ENCODE measurements around the gene CD247. TPM values are rescaled to one million over a fixed set of nuclear protein-coding genes. Genes with fewer than 3 reads are reported as not detected.

Gene CD247
- total and polyA plus RNA-seq, 3 donors from 2014 or later: 0.47 to 2.5 (median 1.1) TPM

DNA sequence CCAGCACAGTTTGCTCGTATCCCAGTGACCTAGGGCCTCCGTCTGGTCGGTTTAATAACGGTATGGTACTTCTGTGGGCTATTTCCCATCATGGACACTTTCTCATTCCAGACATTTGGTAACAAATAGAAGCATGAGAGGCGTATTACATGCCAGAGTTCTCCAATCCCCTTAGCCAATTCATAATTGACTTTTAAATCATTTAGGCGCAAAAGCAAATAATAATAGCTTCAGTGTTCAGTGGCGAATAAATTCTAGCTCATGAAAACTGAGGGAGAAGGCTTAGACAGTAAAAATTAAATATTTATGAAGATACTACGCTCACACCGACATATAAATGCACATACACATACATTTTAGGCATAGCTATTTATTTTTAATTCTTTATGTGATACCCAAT, 50.6 kb downstream of the CD247 start:
- no peak for TF ChIP-seq POLR2A (IDR thresholded peaks at IDR 0.05)
- TF ChIP-seq, protein P1, sequence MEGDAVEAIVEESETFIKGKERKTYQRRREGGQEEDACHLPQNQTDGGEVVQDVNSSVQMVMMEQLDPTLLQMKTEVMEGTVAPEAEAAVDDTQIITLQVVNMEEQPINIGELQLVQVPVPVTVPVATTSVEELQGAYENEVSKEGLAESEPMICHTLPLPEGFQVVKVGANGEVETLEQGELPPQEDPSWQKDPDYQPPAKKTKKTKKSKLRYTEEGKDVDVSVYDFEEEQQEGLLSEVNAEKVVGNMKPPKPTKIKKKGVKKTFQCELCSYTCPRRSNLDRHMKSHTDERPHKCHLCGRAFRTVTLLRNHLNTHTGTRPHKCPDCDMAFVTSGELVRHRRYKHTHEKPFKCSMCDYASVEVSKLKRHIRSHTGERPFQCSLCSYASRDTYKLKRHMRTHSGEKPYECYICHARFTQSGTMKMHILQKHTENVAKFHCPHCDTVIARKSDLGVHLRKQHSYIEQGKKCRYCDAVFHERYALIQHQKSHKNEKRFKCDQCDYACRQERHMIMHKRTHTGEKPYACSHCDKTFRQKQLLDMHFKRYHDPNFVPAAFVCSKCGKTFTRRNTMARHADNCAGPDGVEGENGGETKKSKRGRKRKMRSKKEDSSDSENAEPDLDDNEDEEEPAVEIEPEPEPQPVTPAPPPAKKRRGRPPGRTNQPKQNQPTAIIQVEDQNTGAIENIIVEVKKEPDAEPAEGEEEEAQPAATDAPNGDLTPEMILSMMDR (IDR thresholded peaks at IDR 0.05): no peak
- no peaks in the 10 kb centered on the region for H3K9me3 ChIP-seq
- H3K4me3 ChIP-seq: no peak overlapping the region
- H3K27ac ChIP-seq: no peak overlapping the region
- H3K27me3 ChIP-seq: no peaks in the 10 kb centered on the region
- H3K4me1 ChIP-seq: peaks cover 3% of the 10 kb centered on the region
- 63 to 66% methylated on average over 9 of the region's 9 CpGs for WGBS, 2 donors
- no peak for DNase-seq
- no peaks in the 10 kb centered on the region for H3K36me3 ChIP-seq (ENCODE audit: low read depth, missing control alignments)
- intact Hi-C loops (cut with DNase I; ENCODE audit: low total_unique reads): no loop called here

DNA sequence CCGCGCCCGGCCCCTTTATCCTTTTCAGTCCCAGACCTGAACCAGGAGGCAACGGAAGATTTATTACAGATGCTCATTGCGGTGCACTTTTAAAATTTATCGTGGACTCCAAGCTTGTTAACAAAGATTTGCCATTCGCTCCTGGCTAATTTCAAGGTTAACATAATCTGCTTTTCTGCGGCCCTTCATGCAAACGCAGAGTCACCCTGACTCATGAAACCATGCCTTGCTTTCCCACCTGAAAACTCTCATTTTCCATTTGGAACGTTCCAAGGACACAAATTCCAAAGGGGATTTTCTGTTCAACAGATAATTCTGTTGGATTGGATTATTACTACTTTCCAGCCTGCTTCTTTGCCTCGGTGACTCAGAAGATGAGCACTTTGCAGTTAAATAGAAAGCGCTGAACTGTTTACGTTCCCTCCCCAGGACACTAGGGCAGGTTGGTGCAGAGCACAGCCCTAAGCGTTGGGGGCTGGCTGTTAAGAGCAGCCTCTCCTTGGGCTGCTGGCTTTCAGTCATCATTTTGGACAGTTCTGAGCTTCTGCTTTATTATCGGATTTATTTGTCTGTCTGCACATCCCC, 51.1 kb downstream of the CD247 start:
- Histone ChIP-seq H3K27me3 (no peaks in the 10 kb centered on the region), H3K4me3 (no peak overlapping the region), H3K4me1 (peaks cover 3% of the 10 kb centered on the region), H3K36me3 (ENCODE audit: low read depth, missing control alignments) (no peaks in the 10 kb centered on the region), H3K9me3 (no peaks in the 10 kb centered on the region), H3K27ac (no peak overlapping the region)
- 34 to 36% methylated on average over 15 of the region's 15 CpGs for WGBS, 2 donors
- intact Hi-C loops (cut with DNase I; ENCODE audit: low total_unique reads): no loop called here
- no peak for DNase-seq
- TF ChIP-seq POLR2A (IDR thresholded peaks at IDR 0.05): no peak
- TF ChIP-seq, protein P1 (IDR thresholded peaks at IDR 0.05): no peak

DNA sequence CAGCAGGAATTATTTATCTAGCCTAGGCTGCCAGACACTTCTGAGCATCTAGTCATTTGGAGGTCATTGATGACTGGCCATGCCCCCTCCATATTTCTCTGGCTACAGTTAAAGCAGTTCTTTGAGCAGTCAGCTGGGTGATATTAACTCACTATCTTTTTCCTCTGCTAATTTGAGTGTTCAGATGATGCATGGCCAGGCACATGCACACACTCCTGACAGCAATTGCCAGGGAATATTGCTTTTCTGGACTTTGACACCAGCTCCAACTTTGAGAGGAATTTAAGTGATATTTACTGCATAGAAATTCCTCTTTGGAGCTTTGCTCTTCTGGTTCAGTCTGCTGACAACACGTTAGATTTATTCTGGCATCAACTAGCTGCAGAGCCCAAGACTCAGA, 52.6 kb downstream of the CD247 start:
- DNase-seq: no peak
- intact Hi-C loops (cut with DNase I; ENCODE audit: low total_unique reads): no loop called here

DNA sequence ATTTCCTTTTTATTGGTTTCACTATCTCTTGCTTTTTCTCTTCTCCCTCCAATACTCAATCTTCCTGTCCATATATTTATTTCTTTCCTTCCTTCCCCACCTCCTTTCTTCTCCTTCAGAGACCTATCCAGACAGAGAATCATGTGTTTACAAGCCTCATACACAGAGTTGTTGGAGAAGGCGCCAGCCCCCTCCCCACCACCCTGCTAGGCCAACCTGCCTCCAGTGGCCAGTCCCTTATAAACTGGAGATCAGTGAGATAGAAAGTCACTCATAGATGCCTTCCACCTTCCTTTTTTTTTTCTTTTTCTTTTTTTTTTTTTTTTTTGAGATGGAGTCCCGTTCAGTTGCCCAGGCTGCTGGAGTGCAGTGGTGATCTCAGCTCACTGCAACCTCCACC, 53.3 kb downstream of the CD247 start:
- DNase-seq: no peak
- intact Hi-C loops (cut with DNase I; ENCODE audit: low total_unique reads): no loop called here
- TF ChIP-seq, protein P1 (IDR thresholded peaks at IDR 0.05): no peak
- no peak for TF ChIP-seq POLR2A (IDR thresholded peaks at IDR 0.05)

More for the DNA sequence above, 52.6 kb downstream of the CD247 start:
- no peak overlapping the region for H3K27ac ChIP-seq
- H3K4me3 ChIP-seq: no peak overlapping the region
- H3K36me3 ChIP-seq (ENCODE audit: low read depth, missing control alignments): no peaks in the 10 kb centered on the region
- H3K4me1 ChIP-seq: peaks cover 3% of the 10 kb centered on the region
- TF ChIP-seq, protein P1 (IDR thresholded peaks at IDR 0.05): no peak
- TF ChIP-seq POLR2A (IDR thresholded peaks at IDR 0.05): no peak
- WGBS, 2 donors: 31 to 58% methylated on average over 1 of the region's 1 CpG
- no peaks in the 10 kb centered on the region for H3K27me3 ChIP-seq
- no peaks in the 10 kb centered on the region for H3K9me3 ChIP-seq

More for the DNA sequence above, 53.3 kb downstream of the CD247 start:
- no peaks in the 10 kb centered on the region for H3K36me3 ChIP-seq (ENCODE audit: low read depth, missing control alignments)
- no peak overlapping the region for H3K27ac ChIP-seq
- no peaks in the 10 kb centered on the region for H3K9me3 ChIP-seq
- H3K4me3 ChIP-seq: no peak overlapping the region
- WGBS, 2 donors: 89 to 91% methylated on average over 1 to 2 of the region's 2 CpGs
- H3K4me1 ChIP-seq: peaks cover 3% of the 10 kb centered on the region
- no peaks in the 10 kb centered on the region for H3K27me3 ChIP-seq

Data from testis (tissue), 3 donors.